Measurements from ENCODE around the gene NAV2.
A peak's percentile ranks its signal among the peaks of the same experiment; 100 is the strongest.

Gene NAV2

DNA sequence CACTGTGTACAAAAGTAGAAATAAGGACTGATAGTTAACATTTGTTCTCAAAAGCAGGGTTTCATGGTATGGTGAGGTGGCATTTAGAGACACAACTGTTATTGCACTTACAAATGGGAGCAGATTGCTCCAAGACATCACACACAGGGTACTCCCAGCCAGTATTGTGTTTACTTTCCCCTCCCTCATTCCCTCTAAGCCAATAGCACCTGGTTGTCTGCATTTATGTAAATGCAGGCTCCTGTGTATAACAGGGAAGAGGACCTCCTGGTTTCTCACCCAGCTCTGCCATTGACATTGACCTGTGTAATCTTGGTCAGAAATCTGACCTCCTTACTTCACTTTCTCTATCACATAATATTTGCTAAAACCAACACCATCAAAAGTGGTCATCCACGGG is 154.4 kb downstream of the NAV2 start:
- H3K4me3 ChIP-seq (ENCODE audit: low read depth, low read length): no peak overlapping the region
- in situ Hi-C loops (cut with HindIII; ENCODE audit: low sequenced_read_pairs): no loop called here
- DNase-seq (ENCODE audit: low read depth, low spot score): no peak
- TF ChIP-seq, protein P1, sequence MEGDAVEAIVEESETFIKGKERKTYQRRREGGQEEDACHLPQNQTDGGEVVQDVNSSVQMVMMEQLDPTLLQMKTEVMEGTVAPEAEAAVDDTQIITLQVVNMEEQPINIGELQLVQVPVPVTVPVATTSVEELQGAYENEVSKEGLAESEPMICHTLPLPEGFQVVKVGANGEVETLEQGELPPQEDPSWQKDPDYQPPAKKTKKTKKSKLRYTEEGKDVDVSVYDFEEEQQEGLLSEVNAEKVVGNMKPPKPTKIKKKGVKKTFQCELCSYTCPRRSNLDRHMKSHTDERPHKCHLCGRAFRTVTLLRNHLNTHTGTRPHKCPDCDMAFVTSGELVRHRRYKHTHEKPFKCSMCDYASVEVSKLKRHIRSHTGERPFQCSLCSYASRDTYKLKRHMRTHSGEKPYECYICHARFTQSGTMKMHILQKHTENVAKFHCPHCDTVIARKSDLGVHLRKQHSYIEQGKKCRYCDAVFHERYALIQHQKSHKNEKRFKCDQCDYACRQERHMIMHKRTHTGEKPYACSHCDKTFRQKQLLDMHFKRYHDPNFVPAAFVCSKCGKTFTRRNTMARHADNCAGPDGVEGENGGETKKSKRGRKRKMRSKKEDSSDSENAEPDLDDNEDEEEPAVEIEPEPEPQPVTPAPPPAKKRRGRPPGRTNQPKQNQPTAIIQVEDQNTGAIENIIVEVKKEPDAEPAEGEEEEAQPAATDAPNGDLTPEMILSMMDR (IDR thresholded peaks at IDR 0.05; ENCODE audit: low read depth, low read length): no peak

DNA sequence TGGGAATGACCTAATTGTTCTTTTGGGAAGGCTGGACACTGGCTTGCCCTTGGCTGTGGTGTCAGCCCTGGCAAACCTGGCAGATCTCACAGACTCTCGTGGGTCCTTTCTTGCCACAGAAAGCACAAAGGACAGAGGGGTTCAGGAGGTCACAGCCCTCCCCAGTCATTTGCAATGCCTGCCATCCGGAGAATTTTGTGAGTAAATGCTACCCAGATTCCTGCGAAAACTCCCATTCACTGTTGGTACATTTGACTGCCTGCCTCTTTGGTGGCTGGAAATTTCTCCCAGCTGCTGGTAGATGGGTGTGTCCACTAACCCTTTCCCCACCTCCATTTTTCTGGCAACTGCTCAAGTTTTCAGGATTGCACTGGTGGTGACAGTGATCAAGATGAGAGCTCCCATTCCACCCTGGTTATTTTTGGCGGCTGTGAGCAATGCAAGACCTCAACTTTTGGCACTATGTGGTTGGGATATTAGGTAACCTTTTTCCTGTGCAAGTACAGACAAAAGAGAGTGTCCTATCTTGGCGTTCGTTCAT is 155.7 kb downstream of the NAV2 start:
- in situ Hi-C loops (cut with HindIII; ENCODE audit: low sequenced_read_pairs): no loop called here
- TF ChIP-seq, protein P1 (IDR thresholded peaks at IDR 0.05; ENCODE audit: low read depth, low read length): no peak
- peak; percentile 75 for DNase-seq (ENCODE audit: low read depth, low spot score)

DNA sequence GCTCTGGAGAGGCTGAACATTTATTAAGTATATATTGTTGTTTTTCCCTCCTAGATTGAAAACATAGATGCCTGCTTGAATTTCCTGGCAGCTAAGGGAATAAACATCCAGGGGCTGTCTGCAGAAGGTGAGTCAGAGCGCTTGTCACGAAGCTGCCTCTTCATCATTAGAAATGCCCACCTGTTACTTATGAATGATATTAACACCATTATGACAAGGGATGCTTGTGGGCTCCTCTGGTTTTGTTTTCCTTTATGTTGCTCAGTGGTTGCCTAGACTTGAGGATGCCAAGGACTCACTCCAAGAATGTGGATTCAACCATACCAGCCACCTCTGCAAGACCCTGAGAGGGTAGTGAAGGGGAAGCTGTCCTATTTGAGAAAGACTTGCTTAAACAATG is 156.2 kb downstream of the NAV2 start:
- H3K4me3 ChIP-seq (ENCODE audit: low read depth, low read length): no peak overlapping the region
- TF ChIP-seq, protein P1 (IDR thresholded peaks at IDR 0.05; ENCODE audit: low read depth, low read length): no peak
- in situ Hi-C loops (cut with HindIII; ENCODE audit: low sequenced_read_pairs): no loop called here
- DNase-seq (ENCODE audit: low read depth, low spot score): peak; percentile 33

More for the DNA sequence above, 155.7 kb downstream of the NAV2 start:
- no peak overlapping the region for H3K4me3 ChIP-seq (ENCODE audit: low read depth, low read length)

DNA sequence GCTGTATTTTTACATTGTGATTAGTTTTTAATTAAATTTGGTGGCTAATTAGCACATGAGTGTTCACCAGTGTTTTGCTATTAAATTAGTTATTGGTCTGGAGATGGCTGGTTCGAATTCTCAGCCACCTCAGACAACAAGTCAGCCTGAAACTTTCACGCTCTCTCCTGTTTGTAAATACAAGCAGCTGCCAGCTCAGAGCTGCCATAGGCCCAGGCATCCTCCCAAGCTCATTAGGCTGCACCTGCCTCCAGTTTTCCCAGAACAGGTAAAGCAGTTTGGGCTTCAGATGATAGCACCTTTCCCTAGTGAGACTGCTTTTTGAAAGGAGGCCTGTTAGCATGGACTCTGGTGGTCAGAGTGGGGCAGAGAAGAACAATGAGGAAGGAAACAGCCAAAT is 156.8 kb downstream of the NAV2 start:
- in situ Hi-C loops (cut with HindIII; ENCODE audit: low sequenced_read_pairs): no loop called here
- TF ChIP-seq, protein P1 (IDR thresholded peaks at IDR 0.05; ENCODE audit: low read depth, low read length): no peak
- no peak overlapping the region for H3K4me3 ChIP-seq (ENCODE audit: low read depth, low read length)
- no peak for DNase-seq (ENCODE audit: low read depth, low spot score)

DNA sequence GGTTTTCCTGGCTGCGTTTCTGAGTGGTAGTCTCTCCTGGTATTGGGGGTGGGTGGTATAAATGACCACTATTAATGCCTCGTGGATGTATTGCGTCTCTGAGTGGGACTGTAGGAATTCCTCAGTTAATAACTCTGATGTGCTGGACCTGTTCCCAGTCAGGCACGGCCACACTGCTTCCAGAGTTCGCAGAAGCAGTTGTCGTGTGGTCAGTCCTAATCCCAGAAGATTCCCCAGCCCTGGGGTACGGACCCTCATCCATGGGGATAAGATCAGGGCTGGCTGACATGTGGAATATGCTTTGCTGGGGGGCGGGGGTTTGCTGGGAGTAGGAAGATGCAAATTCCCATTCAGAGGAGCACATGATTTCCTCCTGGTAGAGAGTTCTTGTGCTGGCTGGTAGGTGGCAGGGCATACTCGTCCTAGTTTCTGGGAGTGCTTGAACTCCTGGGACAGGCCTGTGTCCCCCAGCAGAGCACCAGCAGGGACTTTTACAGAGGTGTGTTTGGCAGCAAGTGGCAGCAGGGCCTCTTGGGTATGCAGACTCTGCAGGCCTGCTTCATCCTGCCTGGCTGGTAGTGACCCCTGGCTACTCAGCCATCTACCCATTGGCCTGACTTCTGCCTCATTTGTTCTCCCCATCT is 157.4 kb downstream of the NAV2 start:
- TF ChIP-seq, protein P1 (IDR thresholded peaks at IDR 0.05; ENCODE audit: low read depth, low read length): no peak
- in situ Hi-C loops (cut with HindIII; ENCODE audit: low sequenced_read_pairs): no loop called here
- no peak for DNase-seq (ENCODE audit: low read depth, low spot score)
- H3K4me3 ChIP-seq (ENCODE audit: low read depth, low read length): no peak overlapping the region

DNA sequence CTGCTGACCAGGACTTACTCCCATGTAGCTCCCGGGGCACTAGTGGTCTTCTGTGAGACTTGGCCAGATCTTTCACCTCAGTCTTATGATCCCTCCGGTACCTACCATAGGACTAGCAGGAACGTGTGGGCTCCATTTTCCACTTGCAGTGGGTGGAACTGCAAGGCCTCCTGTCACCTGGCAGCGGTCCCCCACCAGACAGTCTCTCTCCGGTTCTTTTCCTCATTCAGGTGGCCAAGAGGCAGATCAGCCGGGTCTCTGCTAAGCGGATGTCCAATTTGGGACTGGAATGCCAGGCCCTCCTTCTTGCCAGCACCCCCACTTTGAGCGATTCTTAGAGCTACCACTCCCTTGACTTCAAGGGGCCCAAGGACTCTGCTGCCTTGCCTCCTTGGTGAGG is 158.9 kb downstream of the NAV2 start:
- in situ Hi-C loops (cut with HindIII; ENCODE audit: low sequenced_read_pairs): no loop called here
- TF ChIP-seq, protein P1 (IDR thresholded peaks at IDR 0.05; ENCODE audit: low read depth, low read length): no peak
- H3K4me3 ChIP-seq (ENCODE audit: low read depth, low read length): no peak overlapping the region
- DNase-seq (ENCODE audit: low read depth, low spot score): no peak
